GM12864 (cell line): ENCODE measurements around the gene SUSD4.

Source experiments
- DNase-seq: peaks from one replicate; pipeline ENCODE4 v3.0.0-alpha.2; 2011; ENCODE audit warnings: low read depth
- H3K4me3 ChIP-seq: 2 replicates; pipeline ENCODE4 v1.5.1; 2011; ENCODE audit warnings: mild to moderate bottlenecking, low read depth, low read length, control low read depth
- TF ChIP-seq, protein P1 (sequence below): IDR thresholded peaks from 2 replicates; pipeline ENCODE4 v1.5.1; 2011; ENCODE audit warnings: low read depth, mild to moderate bottlenecking, moderate library complexity, low read length, control low read depth, inconsistent platforms; ENCODE audit errors: missing control alignments

SUSD4 gene

GRCh38 chr1:223211323-223211985 is 152.5 kb downstream of the SUSD4 start:
- no peak for DNase-seq
- no peak overlapping the region for H3K4me3 ChIP-seq
- TF ChIP-seq, protein P1, sequence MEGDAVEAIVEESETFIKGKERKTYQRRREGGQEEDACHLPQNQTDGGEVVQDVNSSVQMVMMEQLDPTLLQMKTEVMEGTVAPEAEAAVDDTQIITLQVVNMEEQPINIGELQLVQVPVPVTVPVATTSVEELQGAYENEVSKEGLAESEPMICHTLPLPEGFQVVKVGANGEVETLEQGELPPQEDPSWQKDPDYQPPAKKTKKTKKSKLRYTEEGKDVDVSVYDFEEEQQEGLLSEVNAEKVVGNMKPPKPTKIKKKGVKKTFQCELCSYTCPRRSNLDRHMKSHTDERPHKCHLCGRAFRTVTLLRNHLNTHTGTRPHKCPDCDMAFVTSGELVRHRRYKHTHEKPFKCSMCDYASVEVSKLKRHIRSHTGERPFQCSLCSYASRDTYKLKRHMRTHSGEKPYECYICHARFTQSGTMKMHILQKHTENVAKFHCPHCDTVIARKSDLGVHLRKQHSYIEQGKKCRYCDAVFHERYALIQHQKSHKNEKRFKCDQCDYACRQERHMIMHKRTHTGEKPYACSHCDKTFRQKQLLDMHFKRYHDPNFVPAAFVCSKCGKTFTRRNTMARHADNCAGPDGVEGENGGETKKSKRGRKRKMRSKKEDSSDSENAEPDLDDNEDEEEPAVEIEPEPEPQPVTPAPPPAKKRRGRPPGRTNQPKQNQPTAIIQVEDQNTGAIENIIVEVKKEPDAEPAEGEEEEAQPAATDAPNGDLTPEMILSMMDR, result no peak

GRCh38 chr1:223210788-223211120 is 153.2 kb downstream of the SUSD4 start:
- H3K4me3 ChIP-seq, result no peak overlapping the region
- TF ChIP-seq, protein P1, result no peak
- no peak for DNase-seq

DNA sequence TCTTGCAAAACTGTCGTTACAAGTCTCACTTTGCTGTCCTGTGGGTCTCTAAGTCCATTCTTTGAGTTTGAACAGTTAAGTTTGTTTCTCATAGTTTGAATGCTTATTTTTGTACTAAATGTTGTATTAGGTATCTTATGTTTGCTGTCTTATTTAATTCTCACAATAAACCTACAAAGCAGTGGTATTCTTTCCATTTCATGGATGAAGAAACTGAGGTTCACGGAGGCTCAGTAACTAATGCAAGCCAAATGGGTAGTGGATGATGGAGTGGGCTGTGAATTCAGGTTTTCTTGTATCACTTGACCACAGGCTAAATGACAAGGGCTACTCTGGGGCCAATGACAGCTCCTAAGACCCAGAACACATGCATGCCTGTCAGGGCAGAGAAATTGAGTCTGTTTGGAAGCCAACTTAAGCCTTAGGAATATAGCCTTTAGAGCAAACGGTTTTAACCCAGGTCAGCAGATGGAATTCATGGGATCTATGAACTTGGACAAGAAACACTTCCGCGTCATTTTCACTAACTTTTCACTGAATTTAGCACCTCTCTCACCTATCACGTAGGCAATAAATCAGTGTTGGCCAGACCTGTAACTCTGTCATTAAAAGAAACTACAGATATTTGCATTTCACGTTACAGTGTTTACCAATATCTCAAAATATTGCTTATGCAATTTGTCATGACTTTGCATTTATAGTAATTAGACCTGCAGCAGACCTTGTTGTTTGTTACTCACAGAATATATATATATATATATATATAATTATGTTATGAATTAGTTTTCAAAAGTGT is 153.8 kb downstream of the SUSD4 start:
- no peak for DNase-seq
- TF ChIP-seq, protein P1, result no peak
- H3K4me3 ChIP-seq, result no peak overlapping the region

- no peak for DNase-seq
- TF ChIP-seq, protein P1, result no peak
These were observed 154.6 kb downstream of the SUSD4 start for GRCh38 chr1:223209293-223209898.

DNA sequence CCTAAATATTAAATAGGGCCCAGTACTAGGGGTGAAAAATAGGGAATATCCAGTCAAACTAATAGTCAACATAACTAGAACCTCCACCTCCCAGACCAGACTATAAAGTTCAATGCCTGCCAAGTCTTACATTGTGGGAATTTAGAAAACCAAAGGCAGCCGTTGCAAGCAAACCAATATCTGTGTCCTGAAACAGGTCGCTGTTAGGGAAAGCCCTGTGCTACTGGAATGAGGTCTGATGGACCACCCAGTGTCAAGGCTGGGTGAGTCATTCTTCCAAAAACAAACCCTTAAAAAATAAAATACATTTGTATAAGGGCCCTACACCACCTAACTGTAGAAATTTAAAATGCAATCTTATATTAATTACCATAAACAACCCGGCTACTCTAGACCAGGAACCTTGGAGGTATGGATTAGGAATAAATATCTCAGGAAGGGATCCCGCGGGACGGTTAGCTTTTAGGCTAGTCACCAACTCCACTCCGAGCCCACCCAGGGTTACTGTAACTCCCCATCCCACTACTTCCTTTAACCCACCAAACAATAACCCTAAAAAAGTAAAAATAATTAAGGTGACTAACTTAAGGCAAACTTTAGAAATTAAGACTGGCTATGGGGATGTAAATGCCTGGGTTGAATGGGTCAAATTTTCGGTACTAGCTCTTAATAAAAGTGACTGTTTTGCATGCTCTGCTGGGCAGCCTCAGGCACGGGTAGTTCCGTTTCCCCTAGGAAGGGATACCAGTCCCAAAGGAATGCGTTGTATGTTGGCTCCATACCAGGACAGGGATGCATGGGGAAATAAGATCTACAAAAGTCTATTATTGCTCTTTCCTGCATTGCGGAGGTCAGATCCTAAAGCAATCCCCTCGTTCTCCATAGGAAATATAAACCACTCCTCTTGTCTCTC is 155.6 kb downstream of the SUSD4 start:
- H3K4me3 ChIP-seq, result no peak overlapping the region
- TF ChIP-seq, protein P1, result no peak
- no peak for DNase-seq

More at GRCh38 chr1:223209293-223209898, 154.6 kb downstream of the SUSD4 start:
- H3K4me3 ChIP-seq, result no peak overlapping the region

DNA sequence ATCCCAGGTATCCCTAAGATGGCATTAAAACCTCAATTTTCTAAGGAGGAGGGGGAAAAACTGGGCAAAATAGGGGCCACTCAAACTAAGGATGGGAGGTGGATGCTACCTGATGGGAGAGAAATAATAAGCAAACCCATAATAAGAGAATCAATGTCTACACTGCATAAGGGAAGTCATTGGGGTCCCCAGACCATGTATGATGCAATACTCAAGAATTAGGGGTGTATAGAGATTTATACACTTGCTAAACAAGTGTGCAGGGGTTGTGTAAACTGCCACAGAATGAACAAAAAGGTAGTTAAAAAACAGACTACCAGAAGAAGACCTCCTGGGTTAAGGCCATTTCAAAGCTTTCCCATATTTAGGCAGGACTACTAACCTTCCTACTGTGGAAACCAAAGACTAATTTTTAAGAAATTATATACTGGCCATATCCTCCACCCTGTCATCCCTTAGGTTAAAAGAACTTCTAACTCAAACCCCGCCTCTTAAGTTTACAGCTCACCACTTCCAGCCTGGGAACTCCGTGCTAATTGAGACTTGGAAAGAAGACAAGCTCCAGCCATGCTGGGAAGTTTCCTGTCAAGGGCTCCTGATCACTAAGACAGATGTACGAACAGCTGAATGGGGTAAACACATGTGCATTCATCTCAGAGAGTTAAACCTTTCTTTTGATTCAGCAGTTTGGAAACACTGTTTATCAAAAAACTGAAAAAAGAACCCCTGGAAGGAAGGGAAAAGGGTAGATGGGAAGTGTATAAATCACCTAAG is 156.5 kb downstream of the SUSD4 start:
- DNase-seq, result no peak
- TF ChIP-seq, protein P1, result no peak
- H3K4me3 ChIP-seq, result no peak overlapping the region
